ENCODE results near the gene SH2D2A. TPM values are rescaled to one million over a fixed set of nuclear protein-coding genes. Genes with fewer than 3 reads are reported as not detected.

Gene SH2D2A
- total and polyA plus RNA-seq, 2 donors (not counting 3 experiments of a cell fraction or from before 2014, with no cell fraction given) = 0.92 to 1.1 TPM

- Histone ChIP-seq H3K36me3 (ENCODE audit: control insufficient read depth in 2 of 2, extremely low read depth in 1 of 2, insufficient read depth in 2 of 2, low read length in 2 of 2) (no peaks in the 10 kb centered on the region), H2AFZ (ENCODE audit: low read depth, low read length) (no peak overlapping the region), H4K20me1 (replicated peaks; ENCODE audit: control insufficient read depth, extremely low read depth, insufficient read depth, low read length) (no peaks in the 10 kb centered on the region), H3K79me2 (ENCODE audit: control insufficient read depth, insufficient read depth, low read length) (no peaks in the 10 kb centered on the region), H3K27ac (ENCODE audit: insufficient read depth, low read depth, low read length) (no peak overlapping the region), H3K27me3 (ENCODE audit: control insufficient read depth in 2 of 2, insufficient read depth in 2 of 2, low read length in 2 of 2) (peaks cover 18 to 23% of the 10 kb centered on the region in 2 experiments), H3K4me3 (replicated peaks in 1 of 3; ENCODE audit: insufficient read depth in 1 of 3, low read depth in 1 of 3, low read length in 3 of 3) (no peak overlapping the region), H3K9me1 (replicated peaks; ENCODE audit: control insufficient read depth, extremely low read depth, insufficient read depth, low read length) (no peaks in the 10 kb centered on the region), H3K4me2 (ENCODE audit: insufficient read depth, low read length) (no peak overlapping the region), H3K9me3 (replicated peaks; ENCODE audit: control insufficient read depth, insufficient read depth, low read length) (no peaks in the 10 kb centered on the region), H3K4me1 (ENCODE audit: control insufficient read depth, extremely low read depth, insufficient read depth, low read length) (peaks cover 9% of the 10 kb centered on the region), H3K9ac (replicated peaks; ENCODE audit: extremely low read depth, insufficient read depth, low read length) (no peak overlapping the region)
- POLR2A ChIA-PET = no interaction called here
- no peak for TF ChIP-seq EZH2 (IDR thresholded peaks at IDR 0.05; ENCODE audit: borderline replicate concordance, low read depth, low read length, severe bottlenecking)
- TF ChIP-seq CTCF (IDR thresholded peaks at IDR 0.05; ENCODE audit: extremely low read depth in 1 of 2, insufficient read depth in 1 of 2, low read depth in 1 of 2, low read length in 2 of 2) = no peak
- dilution Hi-C loops (cut with MboI; ENCODE audit: extremely low pct_ligation_motif_present, low sequenced_read_pairs) = no loop called here
- intact Hi-C loops (cut with micrococcal nuclease) = no loop called here
- no TSS peak for BruUV-seq (replicated peaks)
- FAIRE-seq (peak; percentile 48), DNase-seq (ENCODE audit: low read depth, low spot score) (no peak)
- CTCF ChIA-PET = interaction anchor here (0.9 to 6.9 kb wide), 5 partner anchors 11 to 33 kb away, joined by 3 to 46 read pairs (median 9); partner anchors contain the start of genes INSRR and NTRK1
These were observed 10.0 kb upstream of the SH2D2A start for GRCh38 chr1:156826630-156827029.

- DNase-seq (ENCODE audit: low read depth, low spot score) = no peak
- no TSS peak for BruUV-seq (replicated peaks)
- TF ChIP-seq CTCF (IDR thresholded peaks at IDR 0.05; ENCODE audit: extremely low read depth in 1 of 2, insufficient read depth in 1 of 2, low read depth in 1 of 2, low read length in 2 of 2) (no peak), GATA2 (IDR thresholded peaks at IDR 0.05; ENCODE audit: insufficient read depth, insufficient read length, low read depth, low read length) (no peak), POLR2A (IDR thresholded peaks at IDR 0.05; ENCODE audit: low read depth, low read length) (no peak), MAX (IDR thresholded peaks at IDR 0.05; ENCODE audit: insufficient read depth, insufficient read length) (no peak), POLR2AphosphoS5 (IDR thresholded peaks at IDR 0.05; ENCODE audit: insufficient read depth, low read depth, low read length) (no peak), MYC (IDR thresholded peaks at IDR 0.05; ENCODE audit: low read depth, low read length) (no peak), EZH2 (IDR thresholded peaks at IDR 0.05; ENCODE audit: borderline replicate concordance, low read depth, low read length, severe bottlenecking) (no peak), FOS (IDR thresholded peaks at IDR 0.05; ENCODE audit: borderline replicate concordance, insufficient read depth, low read length) (no peak), JUN (IDR thresholded peaks at IDR 0.05; ENCODE audit: borderline replicate concordance, insufficient read depth, insufficient read length, low read depth) (no peak)
- H3K4me3 ChIP-seq (replicated peaks in 1 of 3; ENCODE audit: insufficient read depth in 1 of 3, low read depth in 1 of 3, low read length in 3 of 3) = no peak overlapping the region
- H3K79me2 ChIP-seq (ENCODE audit: control insufficient read depth, insufficient read depth, low read length) = no peaks in the 10 kb centered on the region
- H3K27me3 ChIP-seq (ENCODE audit: control insufficient read depth in 2 of 2, insufficient read depth in 2 of 2, low read length in 2 of 2) = peaks cover 15 to 22% of the 10 kb centered on the region in 2 experiments
- intact Hi-C loops (cut with micrococcal nuclease) = no loop called here
- no peak overlapping the region for H2AFZ ChIP-seq (ENCODE audit: low read depth, low read length)
- POLR2A ChIA-PET = no interaction called here
- H3K9me3 ChIP-seq (replicated peaks; ENCODE audit: control insufficient read depth, insufficient read depth, low read length) = no peaks in the 10 kb centered on the region
- no peaks in the 10 kb centered on the region for H3K36me3 ChIP-seq (ENCODE audit: control insufficient read depth in 2 of 2, extremely low read depth in 1 of 2, insufficient read depth in 2 of 2, low read length in 2 of 2)
- no peak overlapping the region for H3K27ac ChIP-seq (ENCODE audit: insufficient read depth, low read depth, low read length)
- H3K4me1 ChIP-seq (ENCODE audit: control insufficient read depth, extremely low read depth, insufficient read depth, low read length) = no peaks in the 10 kb centered on the region
- no peak for FAIRE-seq
- dilution Hi-C loops (cut with MboI; ENCODE audit: extremely low pct_ligation_motif_present, low sequenced_read_pairs) = no loop called here
- no peaks in the 10 kb centered on the region for H3K9me1 ChIP-seq (replicated peaks; ENCODE audit: control insufficient read depth, extremely low read depth, insufficient read depth, low read length)
- H3K4me2 ChIP-seq (ENCODE audit: insufficient read depth, low read length) = no peak overlapping the region
- no peak overlapping the region for H3K9ac ChIP-seq (replicated peaks; ENCODE audit: extremely low read depth, insufficient read depth, low read length)
- CTCF ChIA-PET = interaction anchor here (1.6 to 2.5 kb wide), 2 partner anchors 15 to 37 kb away, joined by 8 to 16 read pairs; partner anchors contain the start of gene NTRK1
- no peaks in the 10 kb centered on the region for H4K20me1 ChIP-seq (replicated peaks; ENCODE audit: control insufficient read depth, extremely low read depth, insufficient read depth, low read length)
These were observed 6.7 kb upstream of the SH2D2A start for GRCh38 chr1:156823210-156823790.

Data from endothelial cell of umbilical vein (primary cell).